NCI-H226 (cell line): ENCODE data around the gene SULT4A1.

ENCODE experiments used
- DNase-seq: peaks from one replicate; pipeline ENCODE4 v3.0.0-alpha.2; 2015

The SULT4A1 gene

GRCh38 chr22:43860126-43860525, 2.2 kb downstream of the SULT4A1 start:
- no peak for DNase-seq

- no peak for DNase-seq
Measured at GRCh38 chr22:43859621-43860020, 2.7 kb downstream of the SULT4A1 start.

- no peak for DNase-seq
Measured at GRCh38 chr22:43859176-43859575, 3.1 kb downstream of the SULT4A1 start.

GRCh38 chr22:43858156-43858895, 4.0 kb downstream of the SULT4A1 start:
- DNase-seq = no peak

- DNase-seq = no peak
Measured at GRCh38 chr22:43857367-43857766, 4.9 kb downstream of the SULT4A1 start.

- no peak for DNase-seq
Measured at GRCh38 chr22:43855431-43855830, 6.9 kb downstream of the SULT4A1 start.

- no peak for DNase-seq
Measured at GRCh38 chr22:43854786-43855271, 7.5 kb downstream of the SULT4A1 start.

GRCh38 chr22:43854121-43854785, 8.1 kb downstream of the SULT4A1 start:
- no peak for DNase-seq

GRCh38 chr22:43853328-43853931, 8.9 kb downstream of the SULT4A1 start:
- DNase-seq = peak; percentile 3

GRCh38 chr22:43852573-43853327, 9.6 kb downstream of the SULT4A1 start:
- DNase-seq = no peak

- DNase-seq = no peak
Measured at GRCh38 chr22:43851979-43852307, 10.4 kb downstream of the SULT4A1 start.

GRCh38 chr22:43851058-43851978, 11.0 kb downstream of the SULT4A1 start:
- no peak for DNase-seq

- DNase-seq = no peak
Measured at GRCh38 chr22:43850529-43850928, 11.8 kb downstream of the SULT4A1 start.

GRCh38 chr22:43849731-43850130, 12.6 kb downstream of the SULT4A1 start:
- DNase-seq = no peak

GRCh38 chr22:43848366-43849171, 13.7 kb downstream of the SULT4A1 start:
- DNase-seq = no peak

- no peak for DNase-seq
Measured at GRCh38 chr22:43847376-43848289, 14.7 kb downstream of the SULT4A1 start.

GRCh38 chr22:43846966-43847365, 15.3 kb downstream of the SULT4A1 start:
- no peak for DNase-seq

GRCh38 chr22:43845981-43846380, 16.3 kb downstream of the SULT4A1 start:
- DNase-seq = no peak

- no peak for DNase-seq
Measured at GRCh38 chr22:43844560-43845545, 17.5 kb downstream of the SULT4A1 start.
